B cell (primary cell): ENCODE results near the gene USP6.
"Not testable (repeated sequence)": the region's sequence is repeated elsewhere in the genome, so short reads cannot be mapped to it uniquely, and the experiment has no call there.

ENCODE experiments used
- CTCF ChIP-seq: fragments of 200-600 bp; IDR thresholded peaks from one replicate; pipeline ENCODE4 v1.8.0; 2022; ENCODE audit warnings: antibody characterized with exemption, mild to moderate bottlenecking
- EZH2 ChIP-seq: IDR thresholded peaks from 2 replicates; pipeline ENCODE4 v1.6.1; 2012; ENCODE audit warnings: borderline replicate concordance, low read depth, mild to moderate bottlenecking, moderate library complexity, low read length; ENCODE audit not compliant: insufficient read depth, poor library complexity, severe bottlenecking

- not testable (repeated sequence) for TF ChIP-seq CTCF, EZH2
These were observed 6.2 kb downstream of the USP6 start for GRCh38 chr17:5122056-5122455.
